HCT116 (cell line): Measurements from ENCODE around the gene SERINC5.

Source experiments
- JUND ChIP-seq: IDR thresholded peaks from 2 replicates; pipeline ENCODE4 v1.6.1; 2012
- POLR2A ChIP-seq: IDR thresholded peaks from 2 replicates; pipeline ENCODE4 v1.7.0; 2011; ENCODE audit warnings: borderline replicate concordance; ENCODE audit not compliant: insufficient read depth, insufficient read length; ENCODE audit errors: extremely low read depth

DNA sequence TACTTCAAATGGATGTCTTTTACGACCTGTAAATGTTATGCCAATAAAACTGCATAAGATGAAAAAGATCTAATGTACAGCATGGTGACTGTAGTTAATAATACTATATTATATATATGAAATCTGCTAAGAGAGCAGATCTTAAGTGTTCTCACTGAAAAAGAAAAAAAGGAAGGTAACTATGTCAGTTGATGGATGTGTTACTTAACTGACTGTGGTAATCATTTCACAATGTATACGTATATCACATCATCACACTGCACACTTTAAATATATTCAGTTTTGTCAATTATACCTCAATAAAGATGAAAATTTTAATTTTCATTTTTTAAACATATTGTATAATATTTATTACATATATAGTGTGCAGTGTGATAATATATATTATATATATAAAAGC lies 188.8 kb downstream of the SERINC5 start:
- TF ChIP-seq POLR2A (no peak), JUND (no peak)
